Measurements from ENCODE around the gene RFWD3.

- no peak for TF ChIP-seq CTCF (conservative IDR thresholded peaks at IDR 0.05 in 1 of 2, IDR thresholded peaks at IDR 0.05 in 1 of 2; ENCODE audit: low read depth in 1 of 2, low read length in 2 of 2)
- TF ChIP-seq EZH2 (IDR thresholded peaks at IDR 0.05; ENCODE audit: low read length, missing control alignments), result no peak
These were observed 6.3 kb downstream of the RFWD3 start for GRCh38 chr16:74660383-74660782.
